MG63 (cell line): Measurements from ENCODE around the gene ATAD3B. TPM values are rescaled to one million over a fixed set of nuclear protein-coding genes. Genes with fewer than 3 reads are reported as not detected.
"Not testable (repeated sequence)": the region's sequence is repeated elsewhere in the genome, so short reads cannot be mapped to it uniquely, and the experiment has no call there.

Source experiments
- DNase-seq: peaks from one replicate; pipeline ENCODE4 v3.0.0-alpha.2; 2020
- H3K27me3 ChIP-seq: fragments of 250-450 bp; sonication (Bioruptor Pico); 2 replicates; pipeline ENCODE4 v1.5.1; 2020; ENCODE audit warnings: mild to moderate bottlenecking, moderate library complexity
- H3K36me3 ChIP-seq: fragments of 250-450 bp; sonication (Bioruptor Pico); 2 replicates; pipeline ENCODE4 v1.5.1; 2020; ENCODE audit warnings: mild to moderate bottlenecking, moderate library complexity
- H3K4me3 ChIP-seq: fragments of 250-450 bp; sonication (Bioruptor Pico); 2 replicates; pipeline ENCODE4 v1.5.1; 2020; ENCODE audit warnings: mild to moderate bottlenecking, moderate library complexity
- H3K9me3 ChIP-seq: fragments of 250-450 bp; sonication (Bioruptor Pico); 2 replicates; pipeline ENCODE4 v1.5.1; 2020; ENCODE audit warnings: mild to moderate bottlenecking, moderate library complexity
- total RNA-seq: library from RNA; depleted of rRNA; stranded (reverse); fragments of >200 nt; shearing (Covaris generic); gene quantifications from 2 replicates; pipeline ENCODE4 v1.2.3, GENCODE V29; 2014; ENCODE audit warnings: low replicate concordance

The ATAD3B gene
- total RNA-seq, 1 experiment from 2014 or later = 36.6 TPM

- Histone ChIP-seq H3K4me3 (peak within 1 kb of the TSS; percentile 92), H3K36me3 (peaks cover 19% of the 10 kb centered on the region), H3K9me3 (no peaks in the 10 kb centered on the region), H3K27me3 (no peaks in the 10 kb centered on the region)
- peak; percentile 98 for DNase-seq
Measured at GRCh38 chr1:1511533-1512285, 40.1 kb downstream of the ATAD3B start, which contains the start of gene ATAD3A. Gene ATAD3A, plus strand, starts transcription at chr1:1512162. Its CDS starts 107 bp downstream, at chr1:1512269.

- H3K27me3 ChIP-seq, DNase-seq: not testable (repeated sequence)
- H3K36me3 ChIP-seq = peaks cover 21% of the 10 kb centered on the region
Measured at GRCh38 chr1:1512425-1512824, 40.9 kb downstream of the ATAD3B start.

GRCh38 chr1:1513675-1514074, 42.1 kb downstream of the ATAD3B start:
- peak overlapping the region; percentile 34 for H3K4me3 ChIP-seq
- H3K9me3 ChIP-seq, DNase-seq, H3K27me3 ChIP-seq: not testable (repeated sequence)
- H3K36me3 ChIP-seq = peaks cover 26% of the 10 kb centered on the region

More at GRCh38 chr1:1512425-1512824, 40.9 kb downstream of the ATAD3B start:
- H3K4me3 ChIP-seq = peak overlapping the region; percentile 74
- H3K9me3 ChIP-seq = not testable (repeated sequence)

- DNase-seq, H3K9me3 ChIP-seq, H3K4me3 ChIP-seq, H3K27me3 ChIP-seq: not testable (repeated sequence)
- peaks cover 26% of the 10 kb centered on the region for H3K36me3 ChIP-seq
Measured at GRCh38 chr1:1514376-1514775, 42.8 kb downstream of the ATAD3B start.

- not testable (repeated sequence) for H3K27me3 ChIP-seq, DNase-seq, H3K4me3 ChIP-seq, H3K9me3 ChIP-seq
- peaks cover 37% of the 10 kb centered on the region for H3K36me3 ChIP-seq
Measured at GRCh38 chr1:1516923-1517322, 45.4 kb downstream of the ATAD3B start.

GRCh38 chr1:1517973-1518620, 46.5 kb downstream of the ATAD3B start:
- Histone ChIP-seq H3K4me3 (no peak overlapping the region), H3K27me3 (no peaks in the 10 kb centered on the region), H3K36me3 (peaks cover 39% of the 10 kb centered on the region), H3K9me3 (no peaks in the 10 kb centered on the region)
- DNase-seq = no peak

GRCh38 chr1:1518621-1519007, 47.0 kb downstream of the ATAD3B start:
- DNase-seq, H3K27me3 ChIP-seq, H3K4me3 ChIP-seq, H3K9me3 ChIP-seq: not testable (repeated sequence)
- peaks cover 41% of the 10 kb centered on the region for H3K36me3 ChIP-seq

- H3K4me3 ChIP-seq, H3K9me3 ChIP-seq, DNase-seq, H3K27me3 ChIP-seq: not testable (repeated sequence)
- H3K36me3 ChIP-seq = peaks cover 39% of the 10 kb centered on the region
Measured at GRCh38 chr1:1519805-1520505, 48.4 kb downstream of the ATAD3B start.

GRCh38 chr1:1521331-1521730, 49.8 kb downstream of the ATAD3B start:
- Histone ChIP-seq H3K9me3 (no peaks in the 10 kb centered on the region), H3K27me3 (no peaks in the 10 kb centered on the region), H3K36me3 (peaks cover 33% of the 10 kb centered on the region), H3K4me3 (no peak overlapping the region)
- DNase-seq = no peak

GRCh38 chr1:1522536-1522935, 51.0 kb downstream of the ATAD3B start:
- H3K9me3 ChIP-seq, DNase-seq, H3K27me3 ChIP-seq, H3K4me3 ChIP-seq: not testable (repeated sequence)
- H3K36me3 ChIP-seq = peaks cover 32% of the 10 kb centered on the region

GRCh38 chr1:1523226-1523625, 51.7 kb downstream of the ATAD3B start:
- peaks cover 32% of the 10 kb centered on the region for H3K36me3 ChIP-seq
- not testable (repeated sequence) for H3K9me3 ChIP-seq, DNase-seq, H3K27me3 ChIP-seq, H3K4me3 ChIP-seq

- not testable (repeated sequence) for H3K4me3 ChIP-seq, DNase-seq, H3K9me3 ChIP-seq, H3K27me3 ChIP-seq
- peaks cover 36% of the 10 kb centered on the region for H3K36me3 ChIP-seq
Measured at GRCh38 chr1:1523651-1524050, 52.1 kb downstream of the ATAD3B start.

GRCh38 chr1:1524750-1525383, 53.3 kb downstream of the ATAD3B start:
- H3K4me3 ChIP-seq, DNase-seq: not testable (repeated sequence)

GRCh38 chr1:1526476-1526875, 54.9 kb downstream of the ATAD3B start:
- not testable (repeated sequence) for H3K4me3 ChIP-seq

More at GRCh38 chr1:1524750-1525383, 53.3 kb downstream of the ATAD3B start:
- not testable (repeated sequence) for H3K9me3 ChIP-seq, H3K27me3 ChIP-seq
- peaks cover 49% of the 10 kb centered on the region for H3K36me3 ChIP-seq

GRCh38 chr1:1527092-1527816, 55.7 kb downstream of the ATAD3B start:
- peaks cover 4% of the 10 kb centered on the region; the same call in 1 of the 2 replicates for H3K9me3 ChIP-seq
- no peak for DNase-seq
- H3K36me3 ChIP-seq = peaks cover 53% of the 10 kb centered on the region
- no peaks in the 10 kb centered on the region for H3K27me3 ChIP-seq
- H3K4me3 ChIP-seq = no peak overlapping the region

More at GRCh38 chr1:1526476-1526875, 54.9 kb downstream of the ATAD3B start:
- not testable (repeated sequence) for DNase-seq, H3K9me3 ChIP-seq, H3K27me3 ChIP-seq
- peaks cover 54% of the 10 kb centered on the region for H3K36me3 ChIP-seq
